Fibroblast of mammary gland (primary cell): ENCODE results near the gene PTCSC3.

Source experiments
- DNase-seq: peaks from one replicate; pipeline ENCODE4 v3.0.0-alpha.2; 2010; ENCODE audit warnings: low read depth
- H3K4me3 ChIP-seq: 2 replicates; pipeline ENCODE4 v1.5.1; 2011; ENCODE audit warnings: low read depth, mild to moderate bottlenecking, low read length, moderate library complexity; ENCODE audit not compliant: control insufficient read depth
- CTCF ChIP-seq: conservative IDR thresholded peaks from 2 replicates; pipeline ENCODE4 v1.5.1; 2011; ENCODE audit warnings: low read depth, low read length, inconsistent platforms; ENCODE audit not compliant: control insufficient read depth, insufficient read depth

PTCSC3 gene

GRCh38 chr14:36177489-36177888 is 967 bp upstream of the PTCSC3 start:
- no peak overlapping the region for H3K4me3 ChIP-seq
- no peak for DNase-seq
- no peak for TF ChIP-seq CTCF

GRCh38 chr14:36174767-36175424 is 1.6 kb downstream of the PTCSC3 start:
- no peak overlapping the region for H3K4me3 ChIP-seq
- TF ChIP-seq CTCF, result no peak
- DNase-seq, result no peak

GRCh38 chr14:36173161-36173560 is 3.4 kb downstream of the PTCSC3 start:
- no peak for DNase-seq
- no peak for TF ChIP-seq CTCF

GRCh38 chr14:36171607-36172006 is 4.9 kb downstream of the PTCSC3 start:
- no peak for DNase-seq
- no peak for TF ChIP-seq CTCF
- H3K4me3 ChIP-seq, result no peak overlapping the region

More at GRCh38 chr14:36173161-36173560, 3.4 kb downstream of the PTCSC3 start:
- no peak overlapping the region for H3K4me3 ChIP-seq

GRCh38 chr14:36167431-36167830 is 9.1 kb downstream of the PTCSC3 start:
- no peak for DNase-seq
- TF ChIP-seq CTCF, result no peak
- no peak overlapping the region for H3K4me3 ChIP-seq

GRCh38 chr14:36163451-36163850 is 13.1 kb downstream of the PTCSC3 start:
- H3K4me3 ChIP-seq, result no peak overlapping the region
- no peak for DNase-seq
- no peak for TF ChIP-seq CTCF

- TF ChIP-seq CTCF, result no peak
- DNase-seq, result no peak
- H3K4me3 ChIP-seq, result no peak overlapping the region
These were observed 14.3 kb downstream of the PTCSC3 start for GRCh38 chr14:36162267-36162666.
